Measurements from ENCODE around the gene PKP1. TPM values are rescaled to one million over a fixed set of nuclear protein-coding genes. Genes with fewer than 3 reads are reported as not detected.
"Not testable (repeated sequence)": the region's sequence is repeated elsewhere in the genome, so short reads cannot be mapped to it uniquely, and the experiment has no call there.

PKP1 gene
- total RNA-seq, 4 donors from 2014 or later = 0.93 to 9.6 (median 3.6) TPM

GRCh38 chr1:201254625-201255478 lies 28.5 kb upstream of the PKP1 start:
- ATAC-seq (ENCODE audit: low FRiP score) (no peak), DNase-seq (ENCODE audit: low spot score) (peak; percentile 71)
- TF ChIP-seq CTCF (IDR thresholded peaks at IDR 0.05) = peak in 2 of 3 donors; percentile 86 to 90

GRCh38 chr1:201255479-201256362 lies 27.6 kb upstream of the PKP1 start:
- DNase-seq (ENCODE audit: low spot score) (no peak), ATAC-seq (ENCODE audit: low FRiP score) (no peak)
- TF ChIP-seq CTCF (IDR thresholded peaks at IDR 0.05) = no peak

GRCh38 chr1:201258132-201258531 lies 25.2 kb upstream of the PKP1 start:
- not testable (repeated sequence) for ATAC-seq (ENCODE audit: low FRiP score)

GRCh38 chr1:201258763-201259230 lies 24.5 kb upstream of the PKP1 start:
- TF ChIP-seq CTCF (IDR thresholded peaks at IDR 0.05) = no peak
- no peak for DNase-seq (ENCODE audit: low spot score)
- ATAC-seq (ENCODE audit: low FRiP score) = no peak

More at GRCh38 chr1:201258132-201258531, 25.2 kb upstream of the PKP1 start:
- not testable (repeated sequence) for DNase-seq (ENCODE audit: low spot score)

- TF ChIP-seq CTCF (IDR thresholded peaks at IDR 0.05) = no peak
- DNase-seq (ENCODE audit: low spot score) (no peak), ATAC-seq (ENCODE audit: low FRiP score) (peak; percentile 41)
Measured at GRCh38 chr1:201259476-201260235, 23.6 kb upstream of the PKP1 start.

- DNase-seq (ENCODE audit: low spot score) = no peak
- ATAC-seq (ENCODE audit: low FRiP score) = no peak
- TF ChIP-seq CTCF (IDR thresholded peaks at IDR 0.05) = no peak
Measured at GRCh38 chr1:201260236-201260590, 23.1 kb upstream of the PKP1 start.

All from omental fat pad (tissue), 4 donors.